Panc1 (cell line): ENCODE results near the gene PTPRF. TPM values are rescaled to one million over a fixed set of nuclear protein-coding genes. Genes with fewer than 3 reads are reported as not detected.

Experiments
- ATAC-seq: fragments of 200-7000 bp; cut with Tn5 transposase; 2 replicates; pipeline ENCODE4 v1.9.1; 2020; ENCODE audit warnings: mild to moderate bottlenecking, moderate library complexity
- BruUV-seq: library from RNA; stranded (reverse); fragments of 400-500 nt; replicated peaks from 2 replicates; lab custom pipeline; 2021; lab: Mats Ljungman, UMichigan
- CTCF ChIA-PET: fragments of 300-600 bp; sonication (Branson Sonifier 250); formaldehyde crosslinking; loops from one replicate; lab custom pipeline; 2022; ENCODE audit warnings: antibody characterized with exemption; lab: Charles Lee
- POLR2A ChIA-PET: fragments of 300-600 bp; sonication (Branson Sonifier 250); formaldehyde crosslinking; loops from one replicate; lab custom pipeline; 2022; ENCODE audit warnings: antibody characterized with exemption; lab: Charles Lee
- DNase-seq: peaks from one replicate; pipeline ENCODE4 v3.0.0-alpha.2; 2010; ENCODE audit warnings: low read depth, low spot score
- H3K27ac ChIP-seq: 2 replicates; pipeline ENCODE4 v1.5.1; 2011; ENCODE audit warnings: mild to moderate bottlenecking, low read length, inconsistent platforms
- H3K27me3 ChIP-seq: fragments of 200-500 bp; sonication (Bioruptor generic); 2 replicates; pipeline ENCODE4 v1.6.0; 2014; ENCODE audit warnings: low read length, inconsistent platforms; ENCODE audit not compliant: control insufficient read depth, insufficient read depth
- H3K36me3 ChIP-seq: fragments of 200-500 bp; sonication (Bioruptor generic); 2 replicates; pipeline ENCODE4 v1.5.1; 2014; ENCODE audit warnings: inconsistent platforms, mild to moderate bottlenecking, low read length, moderate library complexity; ENCODE audit not compliant: control insufficient read depth, insufficient read depth
- H3K4me1 ChIP-seq: 2 replicates; pipeline ENCODE4 v1.5.1; 2011; ENCODE audit warnings: inconsistent platforms, mild to moderate bottlenecking, low read length, moderate library complexity; ENCODE audit not compliant: control insufficient read depth, insufficient read depth
- H3K4me3 ChIP-seq, 2 experiments: 2 replicates each; pipeline ENCODE4 v1.5.1; 2011 to 2012; ENCODE audit warnings: low read depth in 2 of 2, low read length in 2 of 2, mild to moderate bottlenecking in 2 of 2, inconsistent platforms in 1 of 2, moderate library complexity in 1 of 2
- H3K9me3 ChIP-seq: fragments of 200-500 bp; sonication (Bioruptor generic); 2 replicates; pipeline ENCODE4 v1.5.1; 2014; ENCODE audit warnings: low read depth, mild to moderate bottlenecking, inconsistent platforms, low read length, moderate library complexity; ENCODE audit not compliant: control insufficient read depth, insufficient read depth
- POLR2AphosphoS5 ChIP-seq: IDR thresholded peaks from 2 replicates; pipeline ENCODE4 v1.6.1; 2012; ENCODE audit warnings: mild to moderate bottlenecking, low read depth, low read length, moderate library complexity
- SIN3A ChIP-seq: IDR thresholded peaks from 2 replicates; pipeline ENCODE4 v1.6.1; 2012; ENCODE audit warnings: low read depth, mild to moderate bottlenecking, low read length, moderate library complexity, borderline replicate concordance; ENCODE audit not compliant: insufficient read depth
- TCF7L2 ChIP-seq: IDR thresholded peaks from 2 replicates; pipeline ENCODE4 v1.6.1; 2011; ENCODE audit warnings: mild to moderate bottlenecking, low read depth, low read length, inconsistent platforms
- in situ Hi-C: cut with HindIII; loops from 2 replicates; pipeline ENCODE4 v1.10.0; 2016; ENCODE audit warnings: low sequenced_read_pairs, low pct_unique_long_range_greater_than_20kb
- intact Hi-C: fragments of 100-400 bp; cut with micrococcal nuclease; formaldehyde crosslinking; loops from one replicate; pipeline ENCODE4 v1.10.0; 2022; ENCODE audit not compliant: unreplicated experiment
- total RNA-seq: library from RNA; stranded (reverse); gene quantifications from one replicate; pipeline ENCODE4 v1.2.1, GENCODE V29; 2021; ENCODE audit not compliant: unreplicated experiment
- TF ChIP-seq, protein P1 (sequence below), 2 experiments: IDR thresholded peaks; 2 replicates each; pipeline ENCODE4 v1.6.1; 2011 to 2012; ENCODE audit warnings: low read depth in 2 of 2, control low read depth in 1 of 2, low read length in 1 of 2, mild to moderate bottlenecking in 1 of 2, moderate library complexity in 1 of 2; ENCODE audit not compliant: insufficient read depth in 1 of 2
- TF ChIP-seq, protein P2 (sequence below): fragments of 450-650 bp; IDR thresholded peaks from 2 replicates; pipeline ENCODE4 v1.5.1; 2017; ENCODE audit warnings: mild to moderate bottlenecking

PTPRF gene
- total RNA-seq, 1 experiment from 2014 or later, result 77.5 TPM

DNA sequence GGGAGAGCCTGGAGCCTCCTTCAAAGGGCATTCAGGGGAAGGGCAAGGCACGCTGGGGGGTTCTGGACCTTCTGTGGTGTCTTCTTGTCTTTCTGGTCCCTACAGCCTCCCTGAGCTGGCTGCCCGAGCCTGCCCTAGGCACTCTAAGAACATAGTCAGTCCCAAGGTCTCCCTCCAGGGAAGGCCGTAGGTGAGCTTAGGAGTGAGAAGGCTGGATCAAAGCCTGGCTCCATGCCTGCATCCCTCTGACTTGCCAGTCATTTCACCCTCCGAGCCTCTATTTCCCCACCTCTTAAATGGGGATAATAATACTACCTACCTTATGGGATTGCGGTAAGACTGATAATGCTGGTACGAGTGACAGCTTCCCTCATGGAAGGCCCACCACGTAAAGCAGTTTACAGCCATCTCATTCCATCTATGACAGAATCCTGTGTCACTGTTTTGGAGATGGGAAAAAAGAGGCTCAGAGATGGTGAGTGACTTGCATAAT, 20.8 kb downstream of the PTPRF start:
- in situ Hi-C loops, result no loop called here
- no TSS peak for BruUV-seq
- POLR2A ChIA-PET, result no interaction called here
- intact Hi-C loops, result no loop called here
- Histone ChIP-seq H3K36me3 (no peaks in the 10 kb centered on the region), H3K4me1 (no peaks in the 10 kb centered on the region), H3K9me3 (no peaks in the 10 kb centered on the region), H3K4me3 (no peak overlapping the region), H3K27me3 (no peaks in the 10 kb centered on the region), H3K27ac (no peak overlapping the region)
- DNase-seq (no peak), ATAC-seq (no peak)
- CTCF ChIA-PET, result interaction anchor here (0.7 kb wide), 1 partner anchor 324 kb away, joined by 3 read pairs; no protein-coding TSS in a partner anchor
- TF ChIP-seq SIN3A, result no peak
- TF ChIP-seq TCF7L2, result no peak
- TF ChIP-seq POLR2AphosphoS5, result no peak
- TF ChIP-seq, protein P1, sequence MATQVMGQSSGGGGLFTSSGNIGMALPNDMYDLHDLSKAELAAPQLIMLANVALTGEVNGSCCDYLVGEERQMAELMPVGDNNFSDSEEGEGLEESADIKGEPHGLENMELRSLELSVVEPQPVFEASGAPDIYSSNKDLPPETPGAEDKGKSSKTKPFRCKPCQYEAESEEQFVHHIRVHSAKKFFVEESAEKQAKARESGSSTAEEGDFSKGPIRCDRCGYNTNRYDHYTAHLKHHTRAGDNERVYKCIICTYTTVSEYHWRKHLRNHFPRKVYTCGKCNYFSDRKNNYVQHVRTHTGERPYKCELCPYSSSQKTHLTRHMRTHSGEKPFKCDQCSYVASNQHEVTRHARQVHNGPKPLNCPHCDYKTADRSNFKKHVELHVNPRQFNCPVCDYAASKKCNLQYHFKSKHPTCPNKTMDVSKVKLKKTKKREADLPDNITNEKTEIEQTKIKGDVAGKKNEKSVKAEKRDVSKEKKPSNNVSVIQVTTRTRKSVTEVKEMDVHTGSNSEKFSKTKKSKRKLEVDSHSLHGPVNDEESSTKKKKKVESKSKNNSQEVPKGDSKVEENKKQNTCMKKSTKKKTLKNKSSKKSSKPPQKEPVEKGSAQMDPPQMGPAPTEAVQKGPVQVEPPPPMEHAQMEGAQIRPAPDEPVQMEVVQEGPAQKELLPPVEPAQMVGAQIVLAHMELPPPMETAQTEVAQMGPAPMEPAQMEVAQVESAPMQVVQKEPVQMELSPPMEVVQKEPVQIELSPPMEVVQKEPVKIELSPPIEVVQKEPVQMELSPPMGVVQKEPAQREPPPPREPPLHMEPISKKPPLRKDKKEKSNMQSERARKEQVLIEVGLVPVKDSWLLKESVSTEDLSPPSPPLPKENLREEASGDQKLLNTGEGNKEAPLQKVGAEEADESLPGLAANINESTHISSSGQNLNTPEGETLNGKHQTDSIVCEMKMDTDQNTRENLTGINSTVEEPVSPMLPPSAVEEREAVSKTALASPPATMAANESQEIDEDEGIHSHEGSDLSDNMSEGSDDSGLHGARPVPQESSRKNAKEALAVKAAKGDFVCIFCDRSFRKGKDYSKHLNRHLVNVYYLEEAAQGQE (IDR thresholded peaks at IDR 0.05; ENCODE audit: insufficient read depth in 1 of 2, low read depth in 2 of 2, low read length in 1 of 2), result no peak
- TF ChIP-seq, protein P2, sequence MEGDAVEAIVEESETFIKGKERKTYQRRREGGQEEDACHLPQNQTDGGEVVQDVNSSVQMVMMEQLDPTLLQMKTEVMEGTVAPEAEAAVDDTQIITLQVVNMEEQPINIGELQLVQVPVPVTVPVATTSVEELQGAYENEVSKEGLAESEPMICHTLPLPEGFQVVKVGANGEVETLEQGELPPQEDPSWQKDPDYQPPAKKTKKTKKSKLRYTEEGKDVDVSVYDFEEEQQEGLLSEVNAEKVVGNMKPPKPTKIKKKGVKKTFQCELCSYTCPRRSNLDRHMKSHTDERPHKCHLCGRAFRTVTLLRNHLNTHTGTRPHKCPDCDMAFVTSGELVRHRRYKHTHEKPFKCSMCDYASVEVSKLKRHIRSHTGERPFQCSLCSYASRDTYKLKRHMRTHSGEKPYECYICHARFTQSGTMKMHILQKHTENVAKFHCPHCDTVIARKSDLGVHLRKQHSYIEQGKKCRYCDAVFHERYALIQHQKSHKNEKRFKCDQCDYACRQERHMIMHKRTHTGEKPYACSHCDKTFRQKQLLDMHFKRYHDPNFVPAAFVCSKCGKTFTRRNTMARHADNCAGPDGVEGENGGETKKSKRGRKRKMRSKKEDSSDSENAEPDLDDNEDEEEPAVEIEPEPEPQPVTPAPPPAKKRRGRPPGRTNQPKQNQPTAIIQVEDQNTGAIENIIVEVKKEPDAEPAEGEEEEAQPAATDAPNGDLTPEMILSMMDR, result no peak

DNA sequence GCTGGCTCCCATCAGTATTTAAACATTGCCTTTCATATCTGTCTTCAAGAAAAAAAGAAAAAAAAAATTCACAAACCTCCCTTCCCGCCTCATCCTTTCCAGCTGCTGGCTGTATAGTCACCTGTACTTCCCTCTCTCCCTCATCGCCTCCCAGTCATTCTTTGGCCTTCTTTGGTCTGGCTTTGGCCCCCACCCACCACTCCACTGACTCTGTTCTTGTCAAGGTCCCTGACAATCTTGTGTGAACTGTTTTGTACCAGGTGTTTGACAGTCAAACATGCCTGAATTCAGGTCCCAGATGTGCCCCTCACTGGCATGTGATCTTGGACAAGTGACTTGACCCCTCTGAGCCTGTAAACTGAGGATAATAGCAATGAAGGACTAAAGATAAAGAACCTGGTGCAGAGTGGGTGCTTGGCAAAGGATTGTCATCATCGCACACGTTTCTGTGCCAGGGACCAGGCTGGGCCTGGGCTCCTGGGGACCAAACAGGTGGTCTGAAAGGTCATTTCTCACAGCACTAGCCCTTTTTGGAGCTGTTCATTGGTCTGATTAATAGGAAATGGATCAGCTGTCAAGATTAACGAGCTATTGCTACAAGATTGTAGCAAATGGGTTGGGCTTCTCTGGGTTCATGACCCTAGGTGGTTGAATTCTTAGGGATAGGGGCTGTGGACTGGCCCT, 21.5 kb downstream of the PTPRF start:
- POLR2A ChIA-PET, result no interaction called here
- Histone ChIP-seq H3K36me3 (no peaks in the 10 kb centered on the region), H3K27ac (no peak overlapping the region), H3K4me1 (no peaks in the 10 kb centered on the region), H3K27me3 (no peaks in the 10 kb centered on the region), H3K9me3 (no peaks in the 10 kb centered on the region), H3K4me3 (no peak overlapping the region)
- no peak for DNase-seq
- no TSS peak for BruUV-seq
- CTCF ChIA-PET, result no interaction called here
- ATAC-seq, result no peak
- TF ChIP-seq, protein P2, result no peak
- TF ChIP-seq, protein P1 (IDR thresholded peaks at IDR 0.05; ENCODE audit: insufficient read depth in 1 of 2, low read depth in 2 of 2, low read length in 1 of 2), result no peak
- TF ChIP-seq POLR2AphosphoS5 (no peak), TCF7L2 (no peak), SIN3A (no peak)
- in situ Hi-C loops (no loop called here), intact Hi-C loops (no loop called here)
